ENCODE results near the gene DDC.

DDC gene, protein sequence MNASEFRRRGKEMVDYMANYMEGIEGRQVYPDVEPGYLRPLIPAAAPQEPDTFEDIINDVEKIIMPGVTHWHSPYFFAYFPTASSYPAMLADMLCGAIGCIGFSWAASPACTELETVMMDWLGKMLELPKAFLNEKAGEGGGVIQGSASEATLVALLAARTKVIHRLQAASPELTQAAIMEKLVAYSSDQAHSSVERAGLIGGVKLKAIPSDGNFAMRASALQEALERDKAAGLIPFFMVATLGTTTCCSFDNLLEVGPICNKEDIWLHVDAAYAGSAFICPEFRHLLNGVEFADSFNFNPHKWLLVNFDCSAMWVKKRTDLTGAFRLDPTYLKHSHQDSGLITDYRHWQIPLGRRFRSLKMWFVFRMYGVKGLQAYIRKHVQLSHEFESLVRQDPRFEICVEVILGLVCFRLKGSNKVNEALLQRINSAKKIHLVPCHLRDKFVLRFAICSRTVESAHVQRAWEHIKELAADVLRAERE

DNA sequence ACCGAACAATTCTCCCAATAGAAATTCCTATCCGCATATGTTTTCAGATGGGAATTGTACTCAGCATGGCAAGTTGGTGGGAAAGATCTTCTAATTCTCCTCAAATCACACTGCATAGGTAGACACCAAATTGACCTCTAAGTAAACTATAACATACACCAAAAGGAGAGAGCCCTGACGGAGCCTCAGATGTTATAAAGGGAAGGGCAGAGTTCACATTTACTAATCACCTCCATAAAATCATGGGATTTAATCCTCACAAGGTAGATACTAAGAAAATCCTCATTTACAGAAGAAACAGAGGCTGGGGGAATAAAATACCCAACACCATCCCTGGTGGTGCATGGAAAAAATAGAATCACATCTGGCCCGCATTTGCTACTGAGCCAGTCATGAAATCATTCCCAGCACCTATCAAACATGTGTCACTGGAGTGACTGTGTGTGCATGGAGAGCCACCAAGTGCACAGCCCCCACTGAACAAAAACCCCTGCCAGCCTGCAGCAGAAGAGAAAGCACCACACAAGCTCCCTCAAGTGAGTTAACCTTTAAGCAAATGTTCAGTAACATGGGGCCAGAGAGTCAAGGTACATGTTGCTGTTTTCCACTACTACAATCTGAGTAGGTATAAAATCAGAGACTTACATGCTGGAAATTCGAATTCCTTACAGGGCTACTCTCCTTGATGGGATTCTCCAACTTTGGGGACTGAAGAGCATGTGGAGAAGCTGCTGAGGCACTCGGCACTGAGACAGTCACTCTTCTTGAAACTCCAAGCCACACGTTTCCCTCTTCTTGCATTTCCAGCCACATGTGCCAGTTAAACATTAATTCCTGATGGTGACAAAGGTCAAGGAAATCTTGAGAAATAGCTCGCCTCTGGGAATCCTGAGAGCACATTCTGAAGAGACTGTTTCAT is at the start of gene DDC:
TSS of gene DDC (minus strand) at position 766 of the 919 bp plus-strand sequence. CDS start 21,320 bp downstream, outside the sequence.
- no peak for DNase-seq

DNA sequence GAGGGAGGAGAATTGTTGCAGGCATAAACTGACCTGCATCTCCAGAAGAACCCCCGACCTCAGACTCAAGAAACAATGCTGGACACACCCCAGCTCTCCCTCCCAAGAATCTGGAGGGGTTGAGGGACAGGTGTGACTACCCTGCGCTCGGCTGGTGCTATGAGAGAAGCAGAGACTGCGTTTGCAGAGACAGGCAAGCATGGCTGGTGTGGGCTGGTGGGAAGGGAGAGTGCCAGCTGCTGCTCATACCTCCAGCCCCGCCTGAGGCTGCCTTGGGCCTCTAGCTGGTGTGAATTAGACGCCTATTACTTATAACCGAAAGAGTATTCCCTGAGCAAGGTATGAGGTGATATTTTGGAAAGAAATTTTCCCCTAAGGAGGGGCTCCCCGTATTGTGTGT is 48.3 kb upstream of the DDC start:
- no peak for DNase-seq

GRCh38 chr7:50612704-50613103 is 47.5 kb upstream of the DDC start:
- no peak for DNase-seq

DNA sequence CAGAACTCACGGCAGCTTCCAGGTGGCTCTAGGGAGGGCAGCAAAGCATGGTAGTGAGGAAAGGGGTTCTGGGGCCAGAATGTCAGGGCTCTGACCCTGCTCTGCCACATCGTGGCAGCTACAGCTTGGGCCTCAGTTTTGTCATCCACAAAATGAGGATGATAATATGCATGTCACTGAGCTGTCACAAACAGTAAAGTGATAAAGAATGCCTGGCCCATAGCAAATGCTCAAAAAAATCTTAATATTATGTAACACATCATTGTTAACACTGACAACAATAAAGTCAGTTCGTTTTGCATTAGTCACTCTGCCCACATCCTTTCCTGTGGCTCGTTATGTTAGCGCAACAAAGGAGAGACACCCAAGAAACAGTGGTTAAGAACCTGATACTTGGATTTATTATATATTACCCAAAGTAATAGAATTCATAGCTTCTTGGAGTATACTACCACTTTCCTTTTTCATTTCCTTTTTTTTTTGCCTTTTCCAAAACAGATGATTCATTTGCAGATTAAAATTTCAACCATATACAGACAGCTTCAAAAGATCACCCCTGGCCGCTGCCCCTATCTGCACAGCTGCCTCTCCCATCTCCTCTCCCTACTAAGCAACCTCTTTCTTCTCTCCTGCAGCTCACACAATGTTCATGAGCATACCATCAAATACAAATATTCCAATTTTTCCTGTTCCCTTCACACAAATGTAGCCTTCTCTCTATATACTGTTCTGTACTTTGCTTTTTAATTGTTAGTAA is 45.5 kb upstream of the DDC start:
- peak in 4 of 56 donors; percentile 12 to 43 (median 14) for DNase-seq

DNA sequence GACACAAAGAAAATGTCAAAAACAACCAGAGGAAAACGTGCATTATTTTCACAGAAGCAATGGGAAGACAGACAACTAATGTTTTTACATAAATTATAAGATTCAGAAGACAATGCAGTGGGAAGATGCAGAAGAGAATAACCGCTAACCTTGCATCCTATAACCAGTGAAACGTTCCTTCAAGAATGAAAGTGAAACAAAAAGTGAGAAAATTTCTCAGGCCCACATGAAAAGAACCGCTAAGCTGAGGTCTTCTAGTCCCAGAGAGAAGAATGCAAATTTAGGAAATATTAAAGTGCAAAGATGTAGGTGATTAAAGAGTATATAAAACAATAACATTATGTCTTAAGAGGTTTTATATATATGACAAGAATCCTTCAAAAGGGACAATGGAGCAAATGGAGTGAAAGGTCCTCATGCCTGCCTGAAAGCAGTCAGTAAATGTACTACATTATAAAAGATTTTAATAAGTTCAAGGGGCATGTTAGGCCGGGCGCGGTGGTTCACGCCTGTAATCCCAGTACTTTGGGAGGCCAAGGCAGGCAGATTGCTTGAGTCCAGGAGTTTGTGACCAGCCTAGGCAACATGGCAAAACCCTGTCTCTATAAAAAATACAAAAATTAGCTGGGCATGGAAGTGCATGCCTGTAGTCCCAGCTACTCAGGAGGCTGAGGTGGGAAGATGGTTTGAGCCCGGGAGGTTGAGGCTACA is 43.1 kb upstream of the DDC start:
- DNase-seq = no peak

GRCh38 chr7:50607524-50608125 is 42.4 kb upstream of the DDC start:
- DNase-seq = no peak

GRCh38 chr7:50605059-50605458 is 39.9 kb upstream of the DDC start:
- DNase-seq = no peak

DNA sequence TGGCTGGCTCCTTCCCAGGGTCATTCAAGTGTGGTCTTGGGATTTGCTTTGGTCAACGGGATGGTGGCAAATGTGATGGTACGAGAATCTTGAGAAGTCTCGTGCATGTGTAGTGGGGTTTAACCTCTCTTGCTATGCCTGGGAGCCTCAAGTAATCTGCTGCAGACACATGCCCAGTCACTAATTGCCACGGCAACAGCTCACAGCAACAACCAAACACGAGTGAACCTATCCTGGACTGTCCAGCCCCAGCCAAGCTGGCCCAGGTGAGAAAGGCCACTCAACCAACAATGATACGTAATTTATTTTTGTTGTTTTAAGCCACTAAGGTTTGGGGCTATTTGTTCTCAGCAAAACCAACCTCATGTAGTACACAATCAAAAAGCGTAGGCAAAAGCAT is 38.1 kb upstream of the DDC start:
- DNase-seq = no peak

- peak in 11 of 56 donors; percentile 10 to 48 (median 25) for DNase-seq
Observed at GRCh38 chr7:50599385-50599784, 34.2 kb upstream of the DDC start.

- DNase-seq = peak in 12 of 56 donors; percentile 10 to 63 (median 27)
Observed at GRCh38 chr7:50598460-50599343, 33.5 kb upstream of the DDC start.

DNA sequence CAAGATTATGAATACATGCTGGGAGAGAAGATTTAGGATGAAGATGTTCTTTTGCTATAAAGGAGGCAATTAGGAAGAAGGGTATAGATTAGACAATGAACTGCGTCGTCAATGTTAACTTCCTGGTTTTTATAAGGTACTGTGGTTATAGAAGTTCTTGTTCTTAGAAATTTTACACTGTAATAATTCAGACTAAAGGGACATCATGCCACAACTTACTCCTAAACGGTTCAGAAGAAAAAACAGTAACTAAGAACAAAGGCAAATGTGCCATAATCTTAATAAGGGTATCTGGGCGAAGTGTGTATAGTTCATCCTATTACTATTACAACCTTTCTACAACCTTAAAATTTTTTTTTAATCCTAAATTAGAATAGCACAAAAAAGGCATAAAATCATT is 31.3 kb upstream of the DDC start:
- DNase-seq = no peak

DNA sequence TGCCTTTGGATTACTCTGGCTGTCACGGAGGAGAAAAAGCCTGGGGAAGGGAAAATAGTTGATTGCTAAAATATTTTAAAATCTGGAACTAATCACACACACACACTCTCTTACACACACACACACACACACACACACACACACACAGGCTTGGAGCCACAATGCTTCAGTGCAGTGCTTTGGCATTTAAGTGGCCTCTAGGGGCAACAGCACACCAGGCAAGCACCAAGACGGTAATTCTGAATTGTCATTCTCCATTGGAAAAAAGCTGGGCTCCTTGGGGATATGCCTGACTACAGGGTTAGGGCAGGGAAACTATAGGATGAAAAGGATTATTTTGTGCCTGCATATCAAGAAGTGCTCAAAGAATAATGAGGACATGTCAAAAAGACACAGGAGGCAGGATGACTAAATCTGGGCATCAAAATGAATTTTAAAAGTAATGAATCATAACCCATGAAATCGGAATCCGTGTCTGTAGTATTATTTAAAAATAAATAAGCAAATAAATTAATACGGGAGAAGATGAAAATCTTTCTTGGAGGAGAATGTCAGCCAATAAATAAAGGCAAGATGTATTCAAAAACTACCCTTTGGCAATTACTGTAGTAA is 30.4 kb upstream of the DDC start:
- peak in 41 of 56 donors; percentile 6 to 73 (median 39) for DNase-seq

GRCh38 chr7:50594734-50595485 is 29.7 kb upstream of the DDC start:
- no peak for DNase-seq

DNA sequence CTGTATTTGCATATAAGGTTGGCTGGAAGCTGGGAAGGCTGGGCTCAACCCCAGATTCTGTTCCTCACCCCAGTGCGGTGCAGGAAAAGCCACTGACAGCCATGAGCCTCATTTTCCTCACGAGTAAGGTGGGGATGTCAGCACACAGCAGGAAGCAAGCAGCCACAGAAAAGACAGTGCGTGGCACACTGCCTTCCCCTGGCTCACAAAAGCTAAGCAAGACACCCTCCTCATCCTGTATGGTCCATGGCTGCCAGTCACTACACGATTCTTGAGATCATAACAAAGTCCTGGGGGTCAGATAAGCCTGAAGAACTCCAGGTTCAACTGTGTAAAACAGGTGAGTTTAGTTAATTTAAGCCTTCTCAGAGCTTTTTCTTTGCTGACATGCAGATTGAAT is 28.9 kb upstream of the DDC start:
- peak in 1 of 56 donors; percentile 9 for DNase-seq

- no peak for DNase-seq
Observed at GRCh38 chr7:50592940-50593339, 27.7 kb upstream of the DDC start.

DNA sequence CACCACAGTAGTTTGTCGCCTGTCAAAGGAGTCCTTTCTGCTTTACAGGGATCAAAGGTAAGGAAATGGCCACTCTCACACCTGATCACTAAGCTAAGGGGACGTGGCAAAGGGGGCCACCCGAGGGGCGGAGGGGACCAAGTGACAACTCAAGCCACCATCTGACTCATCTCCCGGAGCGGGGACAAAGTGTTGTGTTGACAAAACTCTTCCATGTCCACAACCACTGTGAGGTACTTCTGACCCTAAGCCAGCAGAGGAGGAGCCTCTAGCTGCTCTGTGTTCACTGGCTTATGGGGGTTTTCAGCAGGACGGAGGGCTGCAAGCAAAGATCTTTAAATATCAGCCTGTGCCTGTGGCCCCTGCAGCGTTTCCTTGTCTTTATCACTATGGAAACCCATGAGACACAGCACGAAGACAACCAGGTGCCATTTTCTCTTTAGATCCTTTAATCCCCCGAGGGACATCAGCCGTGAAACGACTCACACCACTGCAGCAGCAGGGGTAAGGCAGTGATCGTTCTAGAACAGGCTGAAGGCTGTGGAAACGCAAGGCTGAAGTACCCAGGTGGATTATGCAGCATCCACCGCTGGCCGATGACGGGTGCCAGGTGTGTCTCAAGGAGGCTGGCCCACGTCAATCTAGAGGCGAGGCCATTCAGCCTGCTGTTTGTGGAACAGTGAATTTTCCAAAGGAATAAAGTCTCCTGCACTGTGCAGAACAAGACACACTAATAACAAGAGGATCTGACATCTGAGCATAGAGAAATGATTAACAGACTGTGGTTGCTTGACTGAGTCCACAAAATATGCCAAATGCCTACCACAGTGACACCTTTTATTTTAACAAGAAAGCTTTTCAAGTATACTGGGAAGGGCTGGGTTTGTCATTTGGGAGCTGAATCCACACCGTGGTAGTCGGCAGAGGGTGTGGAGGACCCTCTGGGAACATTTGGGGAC is 26.6 kb upstream of the DDC start:
- peak in 1 of 56 donors; percentile 6 for DNase-seq

DNA sequence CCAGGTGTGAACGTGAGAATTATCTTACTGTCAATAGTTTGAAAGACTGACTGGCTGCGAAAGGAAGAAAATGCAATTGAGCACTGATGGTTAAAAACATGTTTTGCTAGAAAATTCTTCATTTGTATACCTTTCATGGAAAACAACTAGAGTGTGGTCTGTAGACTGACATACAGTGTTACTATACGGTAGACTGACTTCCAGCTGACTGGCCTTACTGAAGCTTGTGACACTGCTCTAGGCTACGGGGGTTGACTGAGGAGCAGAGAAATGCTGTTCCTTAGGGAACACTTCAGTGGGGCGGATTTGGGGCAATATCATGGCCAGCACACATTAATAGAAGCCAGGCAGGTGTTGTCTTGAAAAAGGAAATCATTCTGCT is 25.9 kb upstream of the DDC start:
- DNase-seq = no peak

All from nucleus accumbens (tissue), 56 donors.